Mesodermal cell (in vitro differentiated cells): ENCODE results near the gene GALNT9.
"Not testable (repeated sequence)": the region's sequence is repeated elsewhere in the genome, so short reads cannot be mapped to it uniquely, and the experiment has no call there.

Source experiments
- H3K27ac ChIP-seq: 2 replicates; pipeline ENCODE4 v1.7.0; 2013; ENCODE audit warnings: mild to moderate bottlenecking, low read depth, low read length, moderate library complexity; ENCODE audit not compliant: severe bottlenecking
- H3K36me3 ChIP-seq: 2 replicates; pipeline ENCODE4 v1.7.1; 2013; ENCODE audit warnings: mild to moderate bottlenecking, low read length, moderate library complexity; ENCODE audit not compliant: control insufficient read depth, insufficient read depth
- H3K4me1 ChIP-seq: one replicate; pipeline ENCODE4 v1.7.1; 2013; ENCODE audit warnings: mild to moderate bottlenecking, low read length; ENCODE audit not compliant: insufficient read depth, control insufficient read depth, poor library complexity, severe bottlenecking
- H3K4me3 ChIP-seq: 2 replicates; pipeline ENCODE4 v1.7.0; 2013; ENCODE audit warnings: low read length, control low read depth, mild to moderate bottlenecking; ENCODE audit not compliant: insufficient read depth, poor library complexity, severe bottlenecking; ENCODE audit errors: extremely low read depth
- H3K9me3 ChIP-seq: 2 replicates; pipeline ENCODE4 v1.7.1; 2013; ENCODE audit warnings: mild to moderate bottlenecking, low read length, moderate library complexity; ENCODE audit not compliant: control insufficient read depth
- WGBS, 2 experiments: methylation state at CpG; one replicate each; pipeline ENCODE4 v1.1.5; 2013; ENCODE audit warnings: missing lambda C conversion rate in 2 of 2; ENCODE audit not compliant: insufficient coverage in 2 of 2; 5-methylcytosine and 5-hydroxymethylcytosine counted together

Gene GALNT9

DNA sequence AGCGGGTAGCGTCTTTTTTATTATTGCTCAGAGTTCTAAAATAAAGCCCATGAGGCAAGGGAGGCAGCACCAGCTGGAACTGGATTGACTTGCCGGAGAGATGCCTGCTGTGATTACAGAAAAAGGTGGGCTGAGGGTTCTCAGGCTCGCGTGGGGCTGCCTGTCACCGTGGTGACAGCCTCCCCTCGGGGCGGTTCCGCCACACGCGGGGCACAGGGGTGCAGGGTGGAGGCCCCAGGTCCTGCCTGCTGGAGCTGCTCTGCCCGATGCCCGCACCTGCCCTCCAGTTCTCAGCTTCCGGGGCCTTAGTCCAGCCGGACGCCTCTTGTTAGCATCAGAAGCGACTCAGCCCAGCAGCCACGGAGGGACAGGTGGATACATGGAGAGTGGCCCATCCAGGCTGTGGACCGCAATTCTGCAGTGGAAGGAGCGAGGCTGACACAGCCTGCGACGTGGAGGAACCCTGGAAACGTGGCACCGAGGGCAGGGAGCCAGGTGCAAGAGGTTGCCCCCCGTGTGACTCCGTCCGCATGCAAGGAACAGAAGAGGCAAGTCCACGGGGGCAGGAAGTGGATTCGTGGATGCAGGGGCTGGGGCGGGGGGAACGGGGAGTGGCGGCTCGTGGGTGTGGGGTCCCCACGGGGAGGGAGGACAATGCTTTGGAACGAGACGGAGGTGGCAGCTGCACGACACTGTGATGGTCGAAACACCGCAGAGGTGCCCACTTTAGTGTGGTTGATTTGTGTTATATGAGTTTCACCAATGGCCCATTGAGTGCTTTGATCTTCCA lies 79.5 kb downstream of the GALNT9 start:
- Histone ChIP-seq H3K4me3 (no peak overlapping the region), H3K27ac (no peak overlapping the region), H3K9me3 (peaks cover 11% of the 10 kb centered on the region), H3K4me1 (no peaks in the 10 kb centered on the region), H3K36me3 (no peaks in the 10 kb centered on the region)
- WGBS, 2 experiments = 88 to 90% methylated on average over 36 to 39 of the region's 39 CpGs

DNA sequence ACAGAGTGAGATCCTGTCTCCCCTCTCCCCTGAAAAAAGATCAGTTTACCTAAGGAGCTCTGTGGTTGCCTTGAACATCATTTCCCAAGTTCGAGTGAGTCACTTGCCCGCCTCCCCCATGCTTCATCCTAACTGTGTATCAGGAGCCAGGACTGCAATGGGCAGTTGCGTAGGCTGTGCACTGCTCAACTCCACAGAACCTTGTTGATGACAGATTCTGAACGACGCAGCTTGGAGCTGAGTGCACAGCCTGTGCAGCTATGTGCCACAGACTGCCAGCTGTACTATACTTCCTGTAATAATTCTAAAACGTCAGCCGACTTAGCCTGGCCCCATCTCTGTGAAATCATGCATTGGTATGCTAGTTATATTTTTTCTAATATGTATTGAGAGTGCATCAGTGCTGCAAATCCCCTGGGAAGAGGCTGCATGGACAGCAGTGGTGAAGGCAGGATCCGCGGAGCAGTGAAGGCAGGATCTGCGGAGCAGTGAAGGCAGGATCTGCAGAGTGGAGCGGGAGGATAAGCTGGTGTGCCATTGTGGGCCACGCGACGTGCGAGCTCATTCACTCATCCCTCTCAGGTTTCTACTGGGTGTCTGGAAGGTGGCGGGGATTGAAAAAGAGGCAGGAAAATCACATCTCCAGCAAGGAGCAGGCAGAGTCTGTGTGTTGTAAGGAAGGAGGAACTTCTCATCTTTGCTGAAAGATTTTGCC lies 80.8 kb downstream of the GALNT9 start:
- Histone ChIP-seq H3K36me3 (no peaks in the 10 kb centered on the region), H3K4me1 (no peaks in the 10 kb centered on the region), H3K4me3 (no peak overlapping the region), H3K27ac (no peak overlapping the region), H3K9me3 (peaks cover 11% of the 10 kb centered on the region)
- WGBS, 2 experiments = 83 to 88% methylated on average over 13 to 15 of the region's 16 CpGs

- H3K36me3 ChIP-seq = no peaks in the 10 kb centered on the region
- 91 to 92% methylated on average over 31 to 35 of the region's 35 CpGs for WGBS, 2 experiments
These were observed 81.5 kb downstream of the GALNT9 start for GRCh38 chr12:132247718-132248452.

GRCh38 chr12:132246997-132247717 lies 82.2 kb downstream of the GALNT9 start:
- H3K4me3 ChIP-seq = no peak overlapping the region
- no peaks in the 10 kb centered on the region for H3K36me3 ChIP-seq
- 85 to 87% methylated on average over 23 to 24 of the region's 27 CpGs for WGBS, 2 experiments
- no peak overlapping the region for H3K27ac ChIP-seq
- peaks cover 16% of the 10 kb centered on the region for H3K9me3 ChIP-seq
- H3K4me1 ChIP-seq = no peaks in the 10 kb centered on the region

More at GRCh38 chr12:132247718-132248452, 81.5 kb downstream of the GALNT9 start:
- H3K27ac ChIP-seq = no peak overlapping the region
- peaks cover 16% of the 10 kb centered on the region for H3K9me3 ChIP-seq
- no peak overlapping the region for H3K4me3 ChIP-seq
- no peaks in the 10 kb centered on the region for H3K4me1 ChIP-seq

GRCh38 chr12:132245521-132246101 lies 83.8 kb downstream of the GALNT9 start:
- 82% methylated on average over 22 to 26 of the region's 28 CpGs for WGBS, 2 experiments
- H3K9me3 ChIP-seq = peaks cover 13% of the 10 kb centered on the region
- H3K27ac ChIP-seq = no peak overlapping the region
- H3K4me3 ChIP-seq = no peak overlapping the region
- H3K4me1 ChIP-seq = no peaks in the 10 kb centered on the region
- H3K36me3 ChIP-seq = no peaks in the 10 kb centered on the region

DNA sequence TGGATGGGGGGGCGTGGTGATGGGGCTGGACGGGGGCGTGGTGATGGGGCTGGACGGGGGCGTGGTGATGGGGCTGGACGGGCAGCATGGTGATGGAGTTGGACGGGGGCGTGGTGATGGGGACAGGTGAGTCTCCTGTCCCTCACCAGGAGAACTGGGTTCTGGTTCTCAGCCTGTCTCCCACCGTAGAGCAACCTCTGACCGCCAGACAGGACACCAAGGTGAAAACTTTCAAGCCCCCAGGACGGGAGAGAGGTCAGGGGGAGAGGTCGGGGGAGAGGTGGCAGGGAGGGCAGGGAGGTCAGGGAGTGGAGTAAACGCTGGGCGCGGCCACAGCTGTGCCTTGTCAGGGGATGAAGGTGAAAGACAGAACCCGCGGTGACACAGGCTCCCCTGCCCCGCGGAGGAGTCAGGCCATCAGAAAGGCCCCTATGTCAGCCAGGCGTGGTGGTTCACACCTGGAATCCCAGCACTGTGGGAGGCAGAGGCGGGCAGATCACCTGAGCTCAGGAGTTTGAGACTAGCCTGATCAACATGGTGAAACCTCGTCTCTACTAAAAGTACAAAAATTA lies 84.6 kb downstream of the GALNT9 start:
- WGBS, 2 experiments = 82 to 84% methylated on average over 15 to 18 of the region's 22 CpGs
- Histone ChIP-seq H3K36me3 (no peaks in the 10 kb centered on the region), H3K9me3 (peaks cover 14% of the 10 kb centered on the region), H3K4me1 (no peaks in the 10 kb centered on the region), H3K4me3 (no peak overlapping the region), H3K27ac (no peak overlapping the region)

- H3K4me1 ChIP-seq = no peaks in the 10 kb centered on the region
- H3K9me3 ChIP-seq = peaks cover 19% of the 10 kb centered on the region
- H3K4me3 ChIP-seq = no peak overlapping the region
- H3K36me3 ChIP-seq = no peaks in the 10 kb centered on the region
- WGBS, 2 experiments = 69 to 70% methylated on average over 19 of the region's 29 CpGs
- no peak overlapping the region for H3K27ac ChIP-seq
These were observed 85.6 kb downstream of the GALNT9 start for GRCh38 chr12:132243596-132244310.

GRCh38 chr12:132243171-132243570 lies 86.2 kb downstream of the GALNT9 start:
- not testable (repeated sequence) for H3K4me3 ChIP-seq, H3K36me3 ChIP-seq, H3K27ac ChIP-seq, H3K4me1 ChIP-seq
- peaks cover 21% of the 10 kb centered on the region for H3K9me3 ChIP-seq
- 74 to 84% methylated on average over 9 to 15 of the region's 15 CpGs for WGBS, 2 experiments

- not testable (repeated sequence) for H3K36me3 ChIP-seq, H3K27ac ChIP-seq, H3K4me3 ChIP-seq, H3K4me1 ChIP-seq
- 88% methylated on average over 6 to 7 of the region's 7 CpGs for WGBS, 2 experiments
- peaks cover 32% of the 10 kb centered on the region for H3K9me3 ChIP-seq
These were observed 88.8 kb downstream of the GALNT9 start for GRCh38 chr12:132240669-132241007.
